SKM-1 treated with dmso at 0.1 percent for 144 hours (cell line): ENCODE results near the gene VPS52.
"Not testable (repeated sequence)": the region's sequence is repeated elsewhere in the genome, so short reads cannot be mapped to it uniquely, and the experiment has no call there.

Experiments used
- DNase-seq: peaks from one replicate; lab custom pipeline; 2025; ENCODE audit not compliant: unreplicated experiment; lab: John Stamatoyannopoulos, UW

Gene VPS52

DNA sequence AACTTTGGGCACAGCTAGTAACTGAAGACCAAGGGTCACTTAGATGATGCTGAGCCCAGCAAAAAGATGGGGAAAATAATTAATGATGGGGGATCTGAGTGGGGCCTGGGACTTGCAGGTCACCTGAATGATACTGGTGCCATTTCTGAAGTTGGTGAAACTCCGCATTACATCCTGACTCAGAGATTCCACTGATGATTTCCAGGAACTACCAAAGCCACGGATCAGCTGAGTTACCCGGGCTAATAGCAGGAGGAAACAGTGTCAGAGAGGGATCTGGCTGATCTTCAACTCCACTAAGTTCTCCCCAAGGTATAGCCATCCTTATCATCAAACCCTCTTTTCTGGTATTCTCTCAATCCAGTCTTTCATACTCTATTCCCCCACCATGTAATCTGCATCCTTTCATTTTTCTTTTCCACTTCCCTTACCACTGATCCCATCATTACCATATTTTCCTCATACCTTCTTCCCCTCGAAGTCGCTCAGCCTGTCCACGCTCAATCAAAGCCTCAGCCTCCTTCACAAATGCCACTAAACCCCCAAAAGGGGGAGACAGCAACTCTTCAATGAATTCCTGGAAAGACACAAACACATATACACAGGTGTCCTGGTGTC lies 20.2 kb downstream of the VPS52 start:
- no peak for DNase-seq

DNA sequence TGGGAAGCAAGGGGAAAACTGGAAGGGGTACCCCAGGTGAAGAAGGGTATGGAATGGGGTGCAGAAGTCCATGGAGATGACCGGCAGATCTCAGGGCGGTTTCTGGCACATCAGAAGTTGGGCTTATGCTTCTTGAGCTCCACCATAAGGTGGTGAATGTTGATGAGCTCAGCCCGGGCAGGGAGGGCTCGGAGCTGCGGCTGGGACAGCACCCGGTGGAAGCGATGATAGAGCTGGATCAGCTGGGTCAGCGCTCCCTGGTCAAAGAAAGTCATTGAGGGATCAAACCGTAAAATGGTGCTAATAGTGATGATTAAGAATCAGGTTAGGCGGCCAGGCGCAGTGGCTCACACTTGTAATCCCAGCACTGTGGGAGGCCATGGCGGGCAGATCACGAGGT lies 20.9 kb downstream of the VPS52 start:
- no peak for DNase-seq

DNA sequence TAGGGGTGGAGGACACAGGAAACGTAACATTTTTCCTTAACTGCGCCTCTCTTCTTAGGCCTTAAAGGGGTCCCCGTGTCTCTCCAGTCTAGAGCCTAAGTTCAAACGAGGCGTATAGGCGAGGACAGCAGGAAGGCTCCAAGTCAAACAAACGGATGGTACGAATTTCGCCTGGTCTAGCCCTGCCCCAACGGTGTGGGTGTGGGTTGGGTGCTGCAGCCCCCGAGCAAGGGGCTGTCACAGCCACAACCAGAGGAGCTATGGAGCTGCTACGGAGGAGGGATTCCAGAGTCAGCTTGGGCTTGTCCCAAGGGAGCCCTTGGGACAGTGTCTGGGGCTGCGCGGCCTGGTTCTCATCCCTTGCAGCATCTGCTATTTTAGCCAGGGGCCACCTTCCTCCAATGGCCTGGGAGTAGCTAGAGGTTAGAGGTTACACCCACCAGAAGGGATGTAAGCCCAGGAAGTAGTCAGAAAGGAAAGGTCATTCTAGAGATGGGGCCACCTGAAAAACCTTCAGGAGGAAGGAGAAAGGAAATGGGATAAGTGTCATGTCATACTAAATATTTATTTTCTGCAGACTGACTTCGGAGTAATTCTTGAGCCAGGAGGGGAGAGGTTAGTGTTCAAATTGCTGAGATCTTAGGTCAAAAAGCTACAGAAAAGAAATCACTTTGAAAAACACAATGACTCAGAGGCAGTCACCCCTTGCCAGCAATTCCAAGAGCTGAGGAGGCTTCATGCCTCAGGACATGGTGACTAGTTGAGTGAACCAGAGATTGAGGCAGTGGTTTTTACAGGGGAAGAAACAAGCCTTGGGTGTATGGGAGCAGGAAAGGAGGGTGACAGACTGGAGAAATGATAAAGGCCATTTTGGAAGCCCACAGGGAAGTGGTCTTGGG lies 21.7 kb downstream of the VPS52 start:
- no peak for DNase-seq

DNA sequence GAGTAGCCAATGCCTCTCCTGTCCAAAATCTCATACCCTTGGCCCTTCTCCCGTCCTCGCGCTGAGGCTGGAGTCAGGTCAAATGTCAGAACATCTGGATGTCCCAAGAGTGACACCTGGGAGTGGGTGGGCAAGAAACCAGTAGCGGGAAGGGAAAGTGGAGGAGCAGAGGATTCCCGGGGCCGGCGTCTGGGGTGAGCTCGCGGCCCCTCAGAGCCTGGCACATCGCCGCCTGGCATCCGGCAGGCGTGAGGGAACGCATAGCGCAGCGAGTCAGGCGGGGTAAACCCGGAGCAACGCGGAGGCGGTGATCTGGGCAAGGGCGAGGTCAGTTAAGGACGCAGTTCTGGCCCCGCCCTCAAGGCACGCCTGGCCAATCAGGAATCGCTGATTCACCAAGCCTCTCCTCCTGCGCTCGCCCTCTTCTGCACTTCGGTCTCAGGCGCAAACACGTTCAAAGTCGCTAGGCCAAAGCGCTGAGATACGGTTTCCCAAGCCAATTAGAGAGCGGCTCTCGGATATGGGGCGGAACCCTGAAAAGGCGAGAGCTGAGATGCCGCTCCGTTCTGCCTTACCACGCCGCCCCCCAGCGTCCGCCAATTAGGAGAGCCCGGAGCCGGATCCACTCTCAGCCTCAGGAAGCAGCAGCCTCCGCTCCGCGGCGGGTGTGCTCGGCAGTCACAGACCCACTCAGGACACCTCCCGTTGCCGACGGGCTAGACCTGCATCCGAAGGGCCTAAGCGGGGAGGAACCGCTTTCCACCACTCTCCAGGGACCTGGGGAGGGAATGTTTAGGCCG lies 22.5 kb downstream of the VPS52 start:
- DNase-seq: peak; percentile 99

DNA sequence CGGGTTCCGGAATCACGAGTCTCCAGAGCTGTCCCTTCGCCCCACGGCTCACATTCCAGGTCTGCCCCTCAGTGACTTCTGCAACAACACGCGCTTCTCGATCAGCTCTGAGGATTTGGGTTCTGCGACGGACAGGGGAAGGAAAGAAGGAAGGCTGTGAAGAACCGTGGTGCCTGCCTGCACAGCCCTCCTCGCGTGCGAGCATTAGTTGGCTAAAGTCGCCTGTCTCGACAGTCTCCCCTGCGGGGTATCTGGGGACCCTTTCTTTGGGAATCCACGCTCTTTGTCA lies 23.1 kb downstream of the VPS52 start:
- no peak for DNase-seq

DNA sequence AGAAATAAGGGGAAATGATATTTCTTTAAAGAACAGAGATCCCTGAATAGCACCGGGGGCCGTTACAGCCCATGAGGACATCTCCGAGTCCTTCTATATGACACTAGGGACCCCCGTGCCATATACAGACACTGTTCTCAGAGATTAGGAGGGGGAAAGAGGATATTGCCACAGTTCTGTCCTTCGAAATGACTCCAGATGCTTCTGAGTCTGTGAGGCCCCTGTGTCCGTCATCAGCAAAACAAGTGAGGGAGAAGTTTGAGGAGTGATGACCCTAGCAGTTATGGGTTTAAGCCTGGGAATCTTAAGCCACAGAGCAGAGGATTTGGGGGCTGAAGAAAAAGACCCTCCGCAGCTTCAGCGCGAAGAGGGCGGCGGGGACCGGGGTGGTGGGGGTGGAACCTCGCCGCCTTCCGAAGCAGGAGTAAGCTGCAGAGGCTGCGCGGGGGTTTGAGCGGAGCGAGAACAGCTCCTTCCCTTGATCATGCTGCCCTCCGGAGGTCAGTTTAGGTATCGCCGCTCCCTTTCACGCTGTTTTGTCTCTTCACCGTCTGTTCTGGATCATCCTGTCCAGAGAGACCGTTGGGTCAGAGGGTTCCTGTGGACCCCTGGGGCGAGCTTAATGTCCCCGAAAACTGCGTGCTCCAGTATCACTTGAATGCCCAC lies 23.6 kb downstream of the VPS52 start:
- DNase-seq: peak; percentile 86

DNA sequence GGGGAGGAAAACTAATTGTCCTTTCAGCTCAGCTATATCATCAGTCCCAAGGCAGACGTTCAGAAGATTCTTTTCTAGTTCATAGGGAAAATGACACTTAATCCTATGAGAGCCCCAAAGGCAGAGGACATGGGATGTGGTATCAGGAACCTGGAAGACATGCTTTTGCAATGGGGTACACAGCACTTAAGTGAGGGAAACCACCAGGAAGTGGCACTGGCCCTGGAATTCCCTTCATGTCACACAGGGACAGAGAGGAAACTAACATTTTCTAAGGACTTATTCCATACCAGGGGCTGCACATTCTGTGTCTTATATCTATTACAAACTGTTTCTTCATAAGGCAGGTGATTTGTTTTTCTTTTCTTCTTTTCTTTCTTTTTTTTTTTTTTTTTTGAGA lies 28.2 kb downstream of the VPS52 start:
- no peak for DNase-seq

DNA sequence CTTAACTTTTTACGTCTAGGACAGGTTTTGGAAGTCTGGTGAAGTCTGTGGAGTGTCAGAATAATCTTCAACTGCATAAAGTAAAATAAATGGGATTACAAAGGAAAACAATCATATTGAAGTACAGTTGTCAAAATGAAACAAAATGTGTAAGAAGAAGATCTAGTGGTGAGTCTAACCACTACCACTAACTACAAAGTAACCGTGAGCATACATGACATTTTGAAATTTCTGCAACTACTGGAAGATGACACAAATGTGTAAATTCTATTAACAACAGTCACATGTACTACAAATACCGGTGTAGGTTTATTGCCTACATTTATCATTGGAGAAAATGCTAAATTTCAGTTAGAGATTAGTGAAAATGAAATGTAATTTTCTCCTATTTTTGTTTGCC lies 29.7 kb downstream of the VPS52 start:
- DNase-seq: no peak

DNA sequence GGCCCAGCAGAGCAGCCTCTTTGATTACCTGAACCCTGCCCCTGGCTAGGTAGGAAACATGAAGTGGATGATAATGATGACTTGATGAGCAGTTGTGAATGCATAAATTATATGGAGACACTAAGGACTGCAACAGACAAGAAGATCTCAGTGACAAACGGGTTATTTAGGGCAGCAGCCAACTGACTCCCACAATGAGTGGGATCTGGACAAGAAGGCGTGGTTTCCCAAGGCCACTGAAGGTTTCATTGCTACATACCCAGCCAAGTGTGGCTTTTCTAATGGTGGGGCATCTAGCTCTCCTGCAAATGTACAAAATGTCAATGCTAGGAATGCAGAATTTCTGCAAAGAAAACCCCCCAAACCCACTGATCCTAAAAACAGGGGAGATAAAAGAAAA lies 33.9 kb downstream of the VPS52 start:
- no peak for DNase-seq

DNA sequence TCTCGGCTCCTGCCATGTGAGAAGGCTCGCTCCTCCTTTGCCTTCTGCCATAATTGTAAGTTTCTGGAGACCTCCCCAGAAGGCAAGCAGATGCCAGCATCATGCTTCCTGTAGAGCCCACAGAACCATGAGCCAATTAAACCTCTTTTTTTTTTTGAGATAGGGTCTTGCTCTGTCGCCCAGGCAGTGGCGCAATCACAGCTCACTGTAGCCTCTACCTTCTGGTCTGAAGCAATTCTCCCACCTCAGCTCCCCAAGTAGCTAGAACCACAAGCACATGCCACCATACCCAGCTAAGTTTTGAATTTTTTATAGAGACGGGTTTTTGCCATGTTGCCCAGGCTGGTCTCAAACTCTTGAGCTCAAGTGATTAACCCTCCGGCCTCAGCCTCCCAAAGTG lies 34.8 kb downstream of the VPS52 start:
- no peak for DNase-seq

DNA sequence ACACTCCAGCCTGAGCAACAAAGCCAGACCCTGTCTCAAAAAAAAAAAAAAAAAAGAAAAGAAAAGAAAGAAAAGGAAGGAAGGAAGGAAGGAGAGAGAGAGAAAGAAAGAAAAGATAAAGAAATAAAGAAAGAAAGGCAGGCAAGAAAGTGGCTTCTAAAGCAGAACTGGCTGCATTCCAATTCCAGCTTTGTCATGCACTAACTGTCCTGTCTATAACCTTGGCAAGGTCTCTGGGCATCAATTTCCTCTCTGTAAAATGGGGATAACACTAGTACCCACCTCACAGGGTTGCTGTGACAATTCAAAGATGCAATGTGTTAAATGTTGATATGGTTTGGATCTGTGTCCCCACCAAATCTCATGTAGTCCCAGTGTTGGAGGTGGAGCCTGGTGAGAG lies 35.3 kb downstream of the VPS52 start:
- DNase-seq: no peak

DNA sequence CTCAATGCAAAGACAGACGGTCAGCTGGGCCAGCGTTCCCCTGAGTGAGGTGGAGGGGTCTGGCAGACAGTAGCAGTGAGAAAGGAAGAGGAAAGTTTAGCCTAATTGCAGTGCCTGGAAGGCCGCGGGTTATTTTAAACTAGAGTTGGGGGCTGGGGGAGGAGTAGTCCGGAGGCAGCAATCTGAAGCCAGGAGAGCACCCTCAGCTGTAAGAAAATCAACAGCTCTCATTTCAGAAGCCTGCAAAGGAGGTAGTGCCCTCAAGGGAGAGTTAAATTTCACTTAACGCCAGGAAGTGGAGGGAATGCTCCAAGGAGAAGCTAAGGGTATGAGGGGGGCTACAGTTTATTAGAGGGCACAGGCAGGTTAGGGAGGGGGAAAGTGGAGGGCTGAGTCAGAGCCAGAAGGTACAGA lies 36.4 kb downstream of the VPS52 start:
- no peak for DNase-seq

DNA sequence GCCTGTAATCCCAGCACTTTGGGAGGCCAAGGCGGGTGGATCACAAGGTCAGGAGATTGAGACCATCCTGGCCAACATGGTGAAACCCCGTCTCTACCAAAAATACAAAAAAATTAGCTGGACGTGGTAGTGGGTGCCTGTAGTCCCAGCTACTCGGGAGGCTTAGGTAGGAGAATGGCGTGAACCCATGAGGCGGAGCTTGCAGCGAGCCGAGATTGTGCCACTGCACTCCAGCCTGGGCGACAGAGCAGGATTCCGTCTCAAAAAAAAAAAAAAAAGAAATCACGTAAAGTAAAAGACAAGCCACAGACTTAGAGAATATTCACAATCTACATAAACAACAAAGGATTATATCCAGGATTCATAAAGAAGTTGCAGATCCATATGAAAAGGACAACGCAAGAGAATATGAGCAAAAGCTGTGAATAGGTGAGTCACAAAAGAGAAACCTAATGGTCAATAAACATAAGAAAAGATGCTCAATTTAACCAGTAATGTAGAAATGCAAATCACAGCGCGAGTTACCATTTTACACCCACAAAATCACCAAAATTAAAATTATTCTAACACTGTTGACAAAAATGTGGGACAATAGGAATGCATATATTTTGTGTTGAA lies 45.1 kb downstream of the VPS52 start:
- not testable (repeated sequence) for DNase-seq

DNA sequence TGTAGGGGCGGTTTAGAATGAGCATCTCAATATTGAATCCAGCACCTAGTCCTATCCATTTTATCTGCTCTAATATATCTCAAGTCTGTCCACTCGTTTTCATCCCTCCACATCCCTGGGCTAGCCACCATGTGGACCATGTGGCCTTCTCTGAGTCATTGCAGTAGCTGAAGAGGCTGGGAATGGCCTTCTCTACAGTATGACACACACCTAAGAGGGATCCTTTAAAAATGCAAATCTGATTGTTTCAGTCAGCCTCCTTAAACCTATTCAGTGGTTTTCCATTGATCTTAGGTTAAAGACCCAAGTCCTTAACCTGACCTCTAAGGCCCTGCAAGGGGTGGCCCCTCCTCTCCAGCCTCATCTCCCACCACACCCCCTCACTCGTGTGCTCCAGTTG lies 54.0 kb downstream of the VPS52 start:
- DNase-seq: no peak

DNA sequence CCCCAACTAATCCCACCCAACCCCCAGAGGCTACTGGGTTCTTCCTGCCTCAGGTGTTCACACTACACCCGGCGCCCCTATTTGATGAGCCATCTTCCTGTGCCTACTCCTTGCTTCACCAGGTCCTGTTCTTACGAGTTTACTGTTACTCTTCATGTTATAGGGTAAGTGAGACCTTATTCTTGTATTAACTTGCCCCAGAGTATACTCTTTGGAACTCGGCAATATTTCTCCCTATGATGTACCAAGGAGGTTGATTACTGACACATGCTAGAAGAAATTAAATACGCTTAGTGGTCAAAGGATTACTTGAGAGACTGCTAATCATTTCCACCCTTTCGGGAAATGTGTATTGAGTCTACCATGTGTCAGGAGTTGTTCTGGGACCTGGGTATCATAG lies 54.4 kb downstream of the VPS52 start:
- no peak for DNase-seq

DNA sequence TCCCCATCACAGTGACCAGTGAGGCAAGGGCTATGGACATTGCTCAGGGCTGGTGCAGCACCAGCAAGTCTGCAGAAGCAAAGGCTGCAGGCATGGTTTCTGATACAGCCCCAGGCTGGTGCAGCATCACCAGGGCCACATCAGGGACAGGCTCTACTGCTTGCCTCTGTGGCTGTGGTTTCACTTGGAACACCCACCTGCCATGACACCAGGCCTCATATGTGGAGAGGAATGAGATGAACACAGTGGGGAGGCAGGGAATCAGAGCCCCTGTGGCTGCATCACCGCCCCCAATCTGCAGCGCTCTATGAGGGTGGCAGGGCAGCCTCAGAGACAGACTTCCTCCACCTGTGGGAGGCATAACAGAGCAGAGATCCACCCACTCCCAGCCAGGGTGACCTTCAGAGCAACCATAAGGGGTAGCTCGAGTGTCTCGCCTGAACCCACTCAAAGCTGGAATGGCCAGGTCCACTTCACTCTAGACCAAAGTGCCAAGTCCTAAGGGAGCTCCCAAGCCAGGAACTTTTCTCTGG lies 55.5 kb downstream of the VPS52 start:
- DNase-seq: no peak

DNA sequence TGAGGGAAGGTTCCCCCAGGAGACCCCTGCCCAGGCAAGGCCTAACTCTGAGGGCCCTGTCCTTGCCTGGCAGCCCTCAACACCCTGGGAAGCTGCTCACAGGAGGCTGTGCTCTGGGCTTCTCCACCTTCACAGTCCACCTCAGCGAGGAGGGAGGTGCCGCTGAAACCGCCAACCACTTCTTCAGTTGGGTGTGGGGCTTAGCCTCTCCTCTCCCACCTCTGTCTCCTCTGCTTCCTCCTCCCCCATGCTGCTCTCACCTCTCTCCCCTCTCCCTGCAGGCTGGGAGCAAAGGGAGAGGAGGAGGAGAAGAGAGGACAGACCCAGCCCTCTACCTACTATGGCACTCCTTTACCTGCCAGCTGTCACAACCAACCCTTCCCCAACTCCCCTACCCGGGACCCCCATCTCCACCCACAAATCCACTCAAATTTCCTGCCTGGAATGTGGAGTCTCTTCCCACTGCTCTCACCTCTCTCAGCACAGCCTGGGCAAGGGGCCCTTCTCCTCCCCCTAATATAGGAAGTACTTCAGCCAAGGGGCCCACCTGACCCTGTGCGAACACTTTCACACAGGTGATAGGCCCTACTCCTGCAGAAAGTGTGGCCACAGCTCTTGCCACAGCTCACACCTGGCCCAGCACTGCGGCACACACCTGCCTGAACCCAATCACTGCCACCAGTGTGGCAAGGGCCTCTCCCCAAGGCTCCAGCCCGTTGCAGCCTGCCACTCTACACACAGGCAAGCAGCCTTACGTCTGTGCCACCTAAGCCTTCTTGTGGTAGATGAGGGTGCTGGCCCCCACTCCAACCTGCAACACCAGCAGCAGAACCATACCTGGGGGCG lies 56.2 kb downstream of the VPS52 start:
- no peak for DNase-seq

DNA sequence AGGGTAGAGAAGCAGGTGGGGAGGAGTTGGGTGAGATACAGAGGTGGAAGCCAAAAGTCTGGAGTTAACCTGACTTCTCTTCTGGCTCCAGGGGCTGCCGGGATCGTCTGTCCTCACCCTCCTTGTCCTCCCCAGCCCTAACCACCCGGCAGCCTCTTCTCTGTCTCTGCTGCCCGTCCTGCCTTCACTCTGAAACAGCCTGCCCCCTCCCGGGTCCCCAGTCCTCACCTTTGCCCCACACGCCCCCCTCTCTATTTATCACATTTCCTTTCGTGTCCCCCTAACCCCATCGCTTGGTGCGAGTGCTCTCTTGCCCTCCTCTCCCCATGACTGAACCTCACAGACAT lies 57.7 kb downstream of the VPS52 start:
- no peak for DNase-seq

DNA sequence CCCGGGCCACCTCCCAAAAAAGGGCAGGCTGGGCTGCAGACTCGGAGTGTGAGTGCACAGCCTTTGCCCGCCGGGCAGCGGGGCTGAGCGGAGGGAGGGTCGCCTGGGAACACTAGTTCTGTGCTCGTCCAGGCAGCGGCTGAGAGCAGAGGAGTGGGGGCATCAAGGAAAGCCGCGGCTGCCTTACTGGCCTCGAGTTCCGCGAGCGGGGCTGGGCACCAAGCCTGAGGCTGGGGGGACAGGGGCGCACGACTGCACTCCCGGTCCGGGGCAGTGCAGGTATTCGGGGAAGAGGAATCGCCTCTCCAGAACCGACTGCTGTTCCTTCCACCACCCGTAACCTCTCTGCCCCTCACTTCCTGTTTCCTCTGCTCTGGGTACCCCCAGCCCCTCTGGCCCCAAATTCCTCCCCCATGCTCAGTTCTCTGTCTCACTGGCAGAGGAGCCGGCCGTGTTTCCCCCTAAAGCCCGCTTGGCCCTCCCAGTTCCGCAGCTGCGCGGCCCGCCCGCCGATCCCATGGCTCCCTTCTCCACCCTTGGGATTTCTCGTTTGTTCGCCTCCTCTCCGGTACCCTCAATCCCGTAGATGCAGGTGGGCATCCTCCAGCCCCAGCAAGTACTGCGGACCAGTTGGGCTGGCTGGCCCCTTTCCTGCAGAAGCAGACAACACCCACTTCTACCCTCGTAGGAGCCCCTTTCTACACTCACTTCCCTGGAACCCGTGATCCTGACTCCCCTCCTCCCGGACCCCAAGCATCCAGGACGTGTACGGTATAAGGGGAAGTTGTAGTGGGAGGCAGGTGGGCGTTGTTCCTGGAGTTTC lies 58.3 kb downstream of the VPS52 start:
- DNase-seq: peak; percentile 37
